ENCODE data around the gene AK3.

DNA sequence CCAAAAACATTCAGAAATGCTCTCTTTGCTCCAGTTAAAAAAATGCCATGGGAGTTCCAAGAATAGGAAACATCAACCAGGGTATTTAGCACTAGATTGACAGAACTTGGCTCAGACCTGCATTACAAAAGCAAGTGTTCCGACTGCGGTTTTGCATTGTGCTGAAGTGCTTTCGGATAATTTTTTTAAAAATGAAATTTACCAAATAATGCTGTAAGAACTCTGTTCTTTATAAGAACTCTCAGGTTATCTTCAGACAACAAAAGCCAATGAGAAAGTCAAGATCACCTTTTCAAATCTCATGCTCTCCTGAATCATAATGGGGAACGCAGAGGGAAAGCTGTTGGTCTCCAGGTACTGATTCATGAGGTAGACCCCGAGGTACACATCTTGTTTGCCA, 79.4 kb downstream of the AK3 start:
- no peak for TF ChIP-seq RBBP5 (conservative IDR thresholded peaks at IDR 0.05)
- TF ChIP-seq, protein P1, sequence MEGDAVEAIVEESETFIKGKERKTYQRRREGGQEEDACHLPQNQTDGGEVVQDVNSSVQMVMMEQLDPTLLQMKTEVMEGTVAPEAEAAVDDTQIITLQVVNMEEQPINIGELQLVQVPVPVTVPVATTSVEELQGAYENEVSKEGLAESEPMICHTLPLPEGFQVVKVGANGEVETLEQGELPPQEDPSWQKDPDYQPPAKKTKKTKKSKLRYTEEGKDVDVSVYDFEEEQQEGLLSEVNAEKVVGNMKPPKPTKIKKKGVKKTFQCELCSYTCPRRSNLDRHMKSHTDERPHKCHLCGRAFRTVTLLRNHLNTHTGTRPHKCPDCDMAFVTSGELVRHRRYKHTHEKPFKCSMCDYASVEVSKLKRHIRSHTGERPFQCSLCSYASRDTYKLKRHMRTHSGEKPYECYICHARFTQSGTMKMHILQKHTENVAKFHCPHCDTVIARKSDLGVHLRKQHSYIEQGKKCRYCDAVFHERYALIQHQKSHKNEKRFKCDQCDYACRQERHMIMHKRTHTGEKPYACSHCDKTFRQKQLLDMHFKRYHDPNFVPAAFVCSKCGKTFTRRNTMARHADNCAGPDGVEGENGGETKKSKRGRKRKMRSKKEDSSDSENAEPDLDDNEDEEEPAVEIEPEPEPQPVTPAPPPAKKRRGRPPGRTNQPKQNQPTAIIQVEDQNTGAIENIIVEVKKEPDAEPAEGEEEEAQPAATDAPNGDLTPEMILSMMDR (IDR thresholded peaks at IDR 0.05 in 2 of 3, conservative IDR thresholded peaks at IDR 0.05 in 1 of 3; ENCODE audit: control insufficient read depth in 2 of 3, extremely low read depth in 1 of 3, insufficient read depth in 1 of 3, low read depth in 3 of 3, low read length in 3 of 3) = no peak
- TF ChIP-seq, protein P2, sequence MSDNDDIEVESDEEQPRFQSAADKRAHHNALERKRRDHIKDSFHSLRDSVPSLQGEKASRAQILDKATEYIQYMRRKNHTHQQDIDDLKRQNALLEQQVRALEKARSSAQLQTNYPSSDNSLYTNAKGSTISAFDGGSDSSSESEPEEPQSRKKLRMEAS (IDR thresholded peaks at IDR 0.05; ENCODE audit: low read depth, low read length) = no peak
- no peak for TF ChIP-seq CBX5 (IDR thresholded peaks at IDR 0.05; ENCODE audit: low read depth)
- TF ChIP-seq NR2F1 (conservative IDR thresholded peaks at IDR 0.05) = no peak
